Hematopoietic multipotent progenitor cell (in vitro differentiated cells): Measurements from ENCODE around the gene WDR4. TPM values are rescaled to one million over a fixed set of nuclear protein-coding genes. Genes with fewer than 3 reads are reported as not detected.
A peak's percentile ranks its signal among the peaks of the same experiment; 100 is the strongest.
"Not testable (repeated sequence)": the region's sequence is repeated elsewhere in the genome, so short reads cannot be mapped to it uniquely, and the experiment has no call there.

Source experiments
- DNase-seq, 3 donors: peaks; one replicate each; pipeline ENCODE4 v3.0.0-alpha.2; 2011 to 2015; ENCODE audit warnings: low read depth in 2 of 3, low spot score in 2 of 3
- total RNA-seq: library from RNA; depleted of rRNA; stranded (reverse); fragments of >200 nt; gene quantifications from one replicate; pipeline ENCODE4 v1.2.3, GENCODE V29; 2012

WDR4 gene
- total RNA-seq, 1 donor: 31.2 TPM

DNA sequence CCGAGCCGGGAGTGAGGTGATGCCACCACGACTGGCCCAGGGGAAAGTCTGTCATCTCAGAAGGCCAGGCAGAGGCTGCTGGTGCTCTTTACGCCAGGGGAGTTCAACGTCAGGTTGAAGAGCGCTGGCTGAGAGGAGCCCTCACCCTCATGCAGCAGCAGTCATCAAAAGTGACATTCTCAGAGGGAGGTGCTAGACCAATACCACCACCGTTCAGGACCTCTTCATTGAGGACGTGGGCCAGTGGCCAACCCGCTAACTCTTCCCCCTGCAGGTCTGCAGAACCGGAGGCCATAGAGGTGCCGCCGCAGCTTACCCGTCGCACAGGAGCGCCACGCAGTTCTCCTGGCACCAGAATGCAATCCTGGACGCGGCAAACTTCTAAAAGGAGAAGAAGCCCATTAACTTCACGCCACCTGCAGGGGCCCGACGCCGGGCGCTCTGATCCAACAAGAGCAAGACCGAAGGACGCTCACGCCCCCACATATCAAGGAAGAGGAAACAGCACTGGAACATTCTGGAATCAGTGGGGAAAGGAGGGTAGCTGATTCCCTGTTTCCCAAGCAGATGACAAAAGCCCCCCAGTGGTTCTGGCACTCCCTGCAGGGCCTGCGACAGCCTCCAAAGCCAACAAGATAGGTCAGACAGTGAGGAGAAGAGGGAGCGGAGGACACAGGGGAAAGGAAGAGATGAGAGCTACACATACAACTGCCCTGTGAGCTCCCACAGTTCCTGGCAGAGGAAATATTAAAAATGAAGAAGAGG is 24.9 kb downstream of the WDR4 start:
- no peak for DNase-seq

DNA sequence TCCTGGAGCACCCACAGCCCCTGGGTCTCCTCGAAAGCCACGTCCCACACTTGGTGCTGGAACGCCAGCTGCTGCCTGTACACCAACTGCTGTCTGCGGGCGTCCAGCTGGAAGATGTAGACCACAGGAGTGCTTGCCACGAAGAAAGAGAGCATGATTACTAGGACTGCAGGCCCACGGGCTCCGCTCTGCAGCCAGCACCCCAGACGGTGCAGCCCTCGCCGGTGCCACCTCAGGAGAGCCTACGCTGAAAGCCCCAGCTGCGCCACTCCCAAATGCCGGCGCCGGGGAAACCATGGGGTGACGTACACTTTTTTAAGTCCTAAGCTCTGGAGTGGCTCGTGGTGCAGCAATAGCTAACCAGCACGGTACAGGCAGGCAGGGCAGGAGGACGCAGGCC is 25.7 kb downstream of the WDR4 start:
- DNase-seq: no peak

DNA sequence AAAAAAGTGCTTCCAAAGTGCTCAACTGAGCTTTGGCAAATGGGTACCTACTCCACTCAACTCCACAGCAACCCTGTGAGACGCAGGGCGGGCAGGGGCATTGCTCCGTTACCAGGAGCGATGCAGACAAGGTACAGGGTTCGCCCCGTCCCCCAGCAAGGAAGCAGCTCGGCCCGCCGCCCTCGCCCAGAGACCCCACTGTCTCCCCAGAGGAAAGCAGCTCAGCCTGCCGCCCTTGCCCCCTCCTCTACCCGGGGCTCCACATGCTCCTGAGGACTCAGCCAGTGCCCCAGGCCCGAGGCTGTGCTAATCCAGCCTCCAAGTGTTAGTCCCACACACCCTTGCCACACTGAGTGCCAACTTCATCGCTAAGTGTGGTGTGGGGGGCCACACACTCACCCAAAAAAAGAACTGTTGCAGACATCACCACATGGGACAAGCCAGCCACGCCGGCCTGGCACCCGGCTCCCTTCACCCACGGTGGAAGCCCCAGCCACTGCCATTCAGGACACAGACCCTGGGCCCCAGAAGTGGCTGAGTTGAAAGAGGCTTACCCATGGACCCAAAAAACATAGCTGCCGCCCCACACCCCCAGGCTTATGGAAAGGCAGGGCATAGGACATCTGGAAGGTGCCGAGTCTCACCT is 26.3 kb downstream of the WDR4 start:
- no peak for DNase-seq

DNA sequence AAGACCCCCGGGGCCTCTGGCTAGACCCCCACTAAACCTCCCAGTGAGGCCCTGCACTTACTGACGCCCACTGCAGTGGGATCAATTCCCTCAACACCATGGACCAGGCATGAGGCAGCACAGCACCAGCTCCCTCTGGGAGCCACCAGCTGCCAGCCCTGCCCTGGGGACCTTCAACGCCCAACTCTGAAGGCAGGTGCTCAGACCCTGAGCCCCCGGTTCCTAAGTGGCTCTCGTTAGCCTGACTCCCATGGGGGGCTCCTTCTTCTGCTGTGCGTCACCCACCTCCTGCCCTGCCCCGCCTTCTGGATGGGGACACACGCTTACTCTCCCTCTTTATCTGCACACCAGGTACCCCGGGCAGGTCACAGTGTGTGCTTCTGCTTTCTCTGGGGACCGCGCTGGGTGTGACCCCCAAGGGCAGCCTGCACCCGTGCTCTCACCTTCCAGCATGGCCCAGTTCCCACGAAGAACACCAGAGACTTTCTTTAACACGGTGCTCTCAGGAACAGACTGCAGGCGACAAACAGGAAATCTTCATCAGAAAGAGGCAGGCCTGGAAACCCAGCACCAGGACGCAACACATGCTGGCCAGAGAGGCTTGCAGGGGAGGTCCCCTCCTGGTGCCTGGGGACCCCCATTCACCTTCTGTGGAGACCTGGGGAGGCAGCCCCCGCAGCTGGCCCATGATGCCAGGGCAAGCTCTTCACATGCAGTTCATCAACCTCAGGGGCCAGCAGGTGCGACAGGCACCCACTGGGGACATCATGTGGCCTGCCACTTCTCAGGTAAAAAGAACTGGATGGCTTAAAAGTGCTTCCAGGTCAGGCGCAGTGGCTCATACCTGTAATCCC is 27.3 kb downstream of the WDR4 start:
- peak in 1 of 3 donors; percentile 11 for DNase-seq

DNA sequence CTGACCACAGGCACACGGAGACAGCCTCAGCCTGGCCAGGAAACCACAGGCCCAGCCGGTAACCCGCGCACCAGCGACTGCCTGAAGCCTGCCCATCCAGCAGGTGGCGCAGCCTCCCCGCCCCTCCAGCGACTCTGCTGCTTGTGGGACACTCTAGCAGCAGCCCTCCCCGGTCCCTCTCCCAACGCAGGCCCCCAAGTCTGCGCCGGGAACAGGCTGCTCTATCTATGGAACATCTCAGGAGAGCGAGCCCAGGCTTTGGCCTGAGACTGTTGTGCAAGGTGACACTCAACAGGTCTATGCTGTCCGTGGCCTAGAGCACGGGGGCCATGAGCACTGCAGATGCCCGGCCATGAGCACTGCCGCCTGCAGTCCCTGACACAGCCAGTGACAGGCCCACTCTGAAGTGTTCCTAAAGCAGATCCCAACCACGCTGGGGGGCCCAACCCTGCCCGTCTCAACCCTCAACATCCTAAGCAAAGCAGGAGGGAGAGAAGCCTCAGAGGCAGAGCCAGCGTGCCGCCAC is 28.4 kb downstream of the WDR4 start:
- DNase-seq: peak in 2 of 3 donors; percentile 37 to 42

DNA sequence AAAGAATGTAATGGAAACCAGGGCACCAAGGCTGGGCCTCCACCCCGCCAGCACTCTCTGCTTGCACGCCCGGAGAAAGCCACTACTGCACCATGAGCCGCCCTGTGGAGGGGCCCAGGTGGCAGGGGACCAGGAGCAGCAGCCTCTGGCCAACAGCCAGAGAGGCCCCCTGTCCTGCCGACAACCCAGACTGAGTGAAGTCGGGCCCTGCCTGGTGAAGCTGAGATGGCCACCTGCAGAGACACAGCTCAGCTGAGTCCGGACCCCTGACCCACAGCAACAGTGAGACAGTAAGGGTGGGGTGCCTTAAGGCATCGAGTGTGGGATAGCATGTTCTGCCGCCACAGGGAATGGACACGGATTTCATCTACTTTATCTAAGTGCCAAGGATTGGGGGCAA is 28.9 kb downstream of the WDR4 start:
- no peak for DNase-seq

DNA sequence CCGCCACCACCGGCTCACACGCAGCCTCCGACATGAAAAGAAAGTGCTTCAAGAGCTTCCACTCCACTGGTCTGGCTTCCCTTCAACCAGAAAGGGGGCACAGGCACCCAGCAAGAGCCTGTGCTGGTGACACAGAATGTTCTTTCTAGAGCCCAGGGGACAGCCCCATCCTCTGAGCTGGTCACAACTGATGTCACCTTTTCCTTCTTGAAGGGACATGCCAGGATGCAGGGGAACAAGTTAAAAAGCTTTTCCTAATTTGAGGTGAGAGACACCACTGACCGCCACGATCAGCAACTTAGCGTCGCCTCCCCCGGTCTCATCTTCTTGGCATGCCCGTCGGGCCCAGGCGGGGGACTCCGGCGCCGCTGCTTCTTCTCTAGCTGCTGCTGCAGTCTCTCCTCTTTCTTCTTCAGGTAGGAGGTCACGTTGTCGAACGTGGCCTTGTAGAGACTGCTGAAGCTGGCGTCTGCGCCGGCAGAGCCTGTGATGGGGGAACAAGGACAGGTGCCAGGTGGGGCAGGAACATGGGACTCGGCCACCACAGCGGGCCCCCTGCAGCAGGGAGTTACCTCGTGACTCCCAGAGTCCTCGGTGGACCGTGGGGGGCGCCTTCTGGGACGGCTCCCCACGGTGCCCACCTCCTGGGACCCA is 29.5 kb downstream of the WDR4 start:
- no peak for DNase-seq

DNA sequence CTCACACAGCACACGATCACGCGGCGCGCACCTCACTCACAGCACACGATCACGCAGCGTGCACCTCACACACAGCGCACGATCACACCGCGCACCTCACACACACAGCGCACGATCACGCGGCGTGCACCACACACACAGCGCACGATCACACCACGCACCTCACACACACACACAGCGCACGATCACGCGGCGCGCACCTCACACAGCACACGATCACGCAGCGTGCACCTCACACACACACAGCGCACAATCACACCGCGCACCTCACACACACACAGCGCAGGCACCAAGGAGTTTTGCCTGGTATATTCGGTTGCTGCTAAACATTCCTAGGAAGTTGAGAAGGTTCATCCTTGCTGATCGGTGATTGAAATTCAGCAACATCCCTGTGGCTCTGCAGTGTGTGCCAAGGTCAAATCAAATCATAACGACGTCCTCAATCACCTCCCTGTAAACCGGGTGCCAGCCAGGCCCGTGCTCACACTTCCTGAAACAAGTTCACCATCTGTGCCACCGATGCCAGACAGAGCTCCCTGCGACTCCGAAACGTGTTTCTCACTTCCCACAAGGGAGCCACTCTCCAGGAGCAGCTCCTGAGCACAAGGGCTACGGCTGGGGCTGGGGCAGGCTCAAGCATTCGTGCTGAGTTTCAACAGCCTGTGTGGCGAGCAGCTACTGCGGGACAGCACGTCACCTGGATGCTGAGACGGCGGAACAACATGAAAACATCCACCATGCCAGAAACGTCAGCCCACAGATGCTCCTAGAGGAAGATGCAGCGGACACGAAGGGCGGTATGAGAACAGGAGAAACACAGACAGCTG is 30.2 kb downstream of the WDR4 start:
- no peak for DNase-seq

DNA sequence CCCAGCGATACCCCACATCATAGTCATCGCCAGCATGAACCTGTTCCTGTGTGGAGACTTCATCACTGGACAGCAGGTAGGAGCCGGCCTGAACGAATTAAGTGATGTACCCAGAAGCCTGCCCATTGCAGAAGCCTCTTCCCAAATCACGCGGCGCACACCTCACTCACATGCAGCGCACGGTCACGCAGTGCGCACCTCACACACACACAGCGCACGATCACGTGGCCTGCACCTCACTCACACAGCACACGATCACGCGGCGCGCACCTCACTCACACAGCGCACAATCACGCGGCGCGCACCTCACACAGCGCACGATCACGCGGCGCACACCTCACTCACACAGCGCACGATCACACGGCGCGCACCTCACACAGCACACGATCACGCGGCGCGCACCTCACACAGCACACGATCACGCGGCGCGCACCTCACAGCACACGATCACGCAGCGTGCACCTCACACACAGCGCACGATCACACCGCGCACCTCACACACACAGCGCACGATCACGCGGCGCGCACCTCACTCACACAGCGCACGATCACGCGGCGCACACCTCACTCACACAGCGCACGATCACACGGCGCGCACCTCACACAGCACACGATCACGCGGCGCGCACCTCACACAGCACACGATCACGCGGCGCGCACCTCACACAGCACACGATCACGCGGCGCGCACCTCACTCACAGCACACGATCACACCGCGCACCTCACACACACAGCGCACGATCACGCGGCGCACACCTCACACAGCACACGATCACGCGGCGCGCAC is 31.0 kb downstream of the WDR4 start:
- not testable (repeated sequence) for DNase-seq

DNA sequence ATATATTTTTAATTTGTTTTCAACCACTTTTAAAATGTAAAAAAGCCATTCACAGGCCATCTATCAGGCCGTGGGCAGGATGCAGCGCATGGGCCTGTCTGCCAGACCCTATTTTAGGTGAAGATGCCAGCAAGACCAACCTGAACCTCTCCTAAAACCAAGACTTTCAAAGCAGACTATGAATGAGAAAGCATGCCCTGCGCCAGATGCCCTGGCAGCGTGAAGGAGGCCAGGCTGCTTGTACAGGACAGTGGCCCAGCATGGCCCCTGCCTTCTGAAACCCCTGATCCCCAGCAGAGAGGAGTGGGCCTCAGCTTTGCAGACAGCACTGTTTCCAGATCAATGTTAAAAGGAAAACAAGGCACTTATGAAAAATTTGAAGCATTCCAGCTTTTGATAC is 31.6 kb downstream of the WDR4 start:
- no peak for DNase-seq

DNA sequence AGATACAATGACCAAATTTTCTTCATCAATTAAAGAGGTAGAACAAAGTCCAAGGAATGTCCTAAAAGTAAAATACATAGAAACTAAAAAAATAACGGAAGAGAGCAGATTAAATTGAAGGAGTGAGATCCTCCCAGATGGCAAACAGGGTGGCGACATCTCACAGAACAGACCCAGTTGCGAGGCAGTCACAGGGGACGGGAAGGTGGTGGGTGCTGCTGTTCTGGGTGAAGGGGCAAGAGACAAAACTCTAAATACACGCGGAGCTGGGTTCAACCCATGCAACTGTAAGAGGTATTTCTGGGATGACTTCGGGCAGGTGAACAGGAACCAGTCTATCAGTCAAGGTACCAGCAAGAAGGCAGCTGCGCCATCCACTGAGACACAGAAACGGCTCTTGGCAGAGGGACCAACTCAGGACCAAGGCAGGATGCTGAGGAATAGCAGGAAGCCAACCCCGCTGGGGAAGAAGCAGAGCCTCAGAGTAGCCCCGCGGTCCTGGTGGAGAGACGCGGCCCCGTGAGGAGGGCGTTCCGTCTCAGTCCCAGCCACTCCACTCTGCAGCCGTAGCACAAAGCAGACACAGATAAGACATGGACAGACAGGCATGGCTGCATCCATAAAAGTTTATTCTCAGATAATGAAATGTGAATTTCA is 32.2 kb downstream of the WDR4 start:
- DNase-seq: no peak

DNA sequence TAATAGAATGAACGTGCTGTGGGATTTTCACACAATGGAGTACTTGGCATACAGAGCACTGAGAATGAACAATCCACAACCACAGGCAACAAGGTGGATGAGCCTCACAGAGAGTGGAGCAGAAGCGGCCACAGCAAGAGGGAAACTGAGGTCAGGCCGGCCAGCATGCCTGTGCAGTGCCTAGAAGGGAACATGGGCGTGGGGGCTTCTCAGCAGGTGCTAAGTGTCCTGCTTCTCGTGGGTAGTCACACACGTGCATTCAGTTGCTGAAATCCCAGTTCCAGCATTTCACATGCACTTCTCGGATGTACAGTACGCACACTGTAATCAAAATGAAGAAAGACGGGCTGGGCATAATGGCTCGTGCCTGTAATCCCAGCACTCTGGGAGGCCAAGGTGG is 33.1 kb downstream of the WDR4 start:
- DNase-seq: no peak

DNA sequence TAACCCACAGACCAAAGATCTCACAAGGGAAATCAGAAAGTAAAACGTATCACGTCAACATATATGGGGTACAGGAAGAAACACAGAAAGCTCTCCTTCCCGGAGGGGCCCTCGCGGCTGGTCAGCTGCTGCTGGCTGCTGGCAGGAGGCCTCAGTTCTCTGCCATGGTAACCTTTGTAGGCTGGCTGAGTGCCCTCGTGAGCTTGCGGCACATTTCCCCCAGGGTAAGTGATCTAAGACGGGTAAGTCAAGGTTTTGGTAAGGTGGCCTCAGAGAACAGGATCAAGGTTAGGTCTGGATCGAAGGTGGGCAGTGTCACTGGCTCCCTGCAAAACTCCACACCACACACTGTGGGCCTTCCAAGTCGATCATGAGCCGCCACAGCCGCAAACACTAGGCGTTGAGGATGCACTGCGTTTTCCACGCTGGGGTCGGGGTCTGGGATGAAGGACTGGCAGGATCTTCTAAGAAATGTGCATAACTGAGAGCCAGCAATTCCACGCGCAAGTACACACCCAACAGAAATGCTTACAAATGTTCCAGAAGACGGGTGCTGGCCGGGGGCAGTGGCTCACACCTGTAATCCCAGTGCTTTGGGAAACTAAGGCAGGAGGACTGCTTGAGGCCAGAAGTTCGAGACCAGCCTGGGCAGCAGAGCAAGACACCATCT is 33.9 kb downstream of the WDR4 start:
- no peak for DNase-seq

DNA sequence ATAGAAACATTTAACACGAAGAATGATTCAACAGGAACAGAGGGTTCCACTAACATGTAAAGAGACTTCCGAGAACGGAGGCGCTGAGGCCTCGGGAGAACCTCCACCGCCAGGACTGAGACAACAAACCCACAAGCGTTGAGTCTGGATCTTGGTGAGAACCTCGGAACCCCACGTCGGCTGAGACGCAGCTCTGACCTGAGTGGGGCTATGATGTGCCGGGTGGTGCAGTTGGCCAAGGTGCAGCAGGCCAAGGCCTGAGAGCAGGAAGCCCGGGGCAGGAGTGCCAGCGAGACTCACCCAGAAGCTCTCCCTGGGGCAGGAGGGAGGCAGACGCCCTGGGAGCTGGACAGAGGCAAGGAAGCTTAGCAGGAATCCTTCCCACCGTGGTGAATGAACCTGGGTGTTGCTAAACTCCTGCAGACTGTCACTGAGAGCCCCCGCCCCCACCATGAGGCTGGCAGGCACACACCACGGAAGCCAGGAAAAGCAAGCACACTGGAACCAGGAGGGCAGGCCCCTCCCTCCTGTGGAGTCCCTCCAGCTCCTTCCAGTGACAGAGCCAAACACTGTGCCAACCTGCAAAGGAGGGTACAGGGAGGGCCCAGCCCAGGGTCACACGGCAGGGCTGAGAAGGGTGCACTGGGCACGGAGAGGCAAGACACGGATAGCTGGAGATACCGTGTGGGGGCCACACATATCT is 34.8 kb downstream of the WDR4 start:
- DNase-seq: no peak

DNA sequence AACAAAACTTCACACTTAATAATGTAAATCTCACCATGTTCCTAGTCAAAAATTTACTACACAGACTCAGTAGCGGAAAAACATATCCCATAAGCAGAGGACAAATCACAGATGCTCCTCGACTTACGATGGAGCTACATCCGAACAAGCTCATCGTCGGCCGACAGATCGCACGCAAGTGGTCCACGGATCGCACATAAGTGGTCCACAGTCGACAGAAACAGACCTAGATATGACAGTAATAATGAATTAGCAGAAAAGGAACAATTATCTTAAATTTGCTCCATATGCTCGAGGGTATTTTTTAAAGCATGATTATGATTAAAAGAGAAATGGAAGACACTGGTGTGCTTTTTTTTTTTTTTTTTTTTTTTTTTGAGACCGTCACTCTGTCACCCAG is 36.3 kb downstream of the WDR4 start:
- no peak for DNase-seq

DNA sequence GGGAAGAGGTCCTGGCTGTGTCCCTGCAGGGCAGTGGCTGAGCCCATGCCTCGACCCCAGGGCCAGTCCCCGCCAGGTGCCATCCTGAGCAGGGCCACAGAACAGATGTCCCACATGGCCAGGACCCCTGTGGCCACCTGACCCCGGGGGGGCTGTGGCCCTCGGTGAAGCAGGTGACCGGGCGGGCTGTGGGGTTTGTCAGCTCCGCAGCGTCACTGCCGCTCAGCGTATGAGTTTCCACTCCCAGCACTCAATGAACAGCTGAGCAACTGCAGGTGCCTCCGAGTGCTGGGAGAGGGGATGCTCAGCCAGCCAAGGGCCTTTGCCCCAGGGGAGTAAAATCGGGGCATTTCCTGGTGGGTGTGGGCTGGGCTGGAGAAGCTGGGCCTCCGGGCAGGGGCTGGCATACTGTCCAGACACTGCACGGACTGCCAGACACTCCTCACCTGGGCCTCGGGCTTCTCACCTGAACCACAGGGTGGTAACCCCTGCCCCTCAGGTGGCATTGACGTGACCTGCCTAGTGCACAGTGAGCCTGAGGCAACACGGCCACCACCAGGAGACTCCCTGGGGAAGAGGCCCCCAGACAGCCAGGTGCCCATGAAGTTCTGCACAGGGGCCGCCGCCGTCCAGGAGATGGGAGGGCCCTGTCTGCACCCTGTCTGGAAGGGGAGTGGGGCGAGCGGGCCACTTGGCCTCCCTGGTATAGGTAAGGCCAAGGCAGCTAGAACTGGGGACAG is 37.3 kb downstream of the WDR4 start:
- DNase-seq: not testable (repeated sequence)
